Thyroid gland (tissue), 4 donors: Measurements from ENCODE around the gene IREB2.

ENCODE experiments used
- POLR2A ChIP-seq, 2 donors: fragments of 450-650 bp; IDR thresholded peaks; one replicate each; pipeline ENCODE4 v1.6.1; 2017; ENCODE audit warnings: antibody characterized with exemption in 2 of 2, mild to moderate bottlenecking in 2 of 2, moderate library complexity in 1 of 2
- TF ChIP-seq, protein P1 (sequence below), 6 experiments: fragments of 200-600 bp in 3 of 6; fragments of 450-650 bp in 3 of 6; sonication (generic) in 3 of 6; IDR thresholded peaks; one replicate each; pipeline ENCODE4 v1.5.1; 2016 to 2019; ENCODE audit warnings: antibody characterized with exemption in 6 of 6, mild to moderate bottlenecking in 2 of 6, inconsistent platforms in 1 of 6, moderate library complexity in 1 of 6

DNA sequence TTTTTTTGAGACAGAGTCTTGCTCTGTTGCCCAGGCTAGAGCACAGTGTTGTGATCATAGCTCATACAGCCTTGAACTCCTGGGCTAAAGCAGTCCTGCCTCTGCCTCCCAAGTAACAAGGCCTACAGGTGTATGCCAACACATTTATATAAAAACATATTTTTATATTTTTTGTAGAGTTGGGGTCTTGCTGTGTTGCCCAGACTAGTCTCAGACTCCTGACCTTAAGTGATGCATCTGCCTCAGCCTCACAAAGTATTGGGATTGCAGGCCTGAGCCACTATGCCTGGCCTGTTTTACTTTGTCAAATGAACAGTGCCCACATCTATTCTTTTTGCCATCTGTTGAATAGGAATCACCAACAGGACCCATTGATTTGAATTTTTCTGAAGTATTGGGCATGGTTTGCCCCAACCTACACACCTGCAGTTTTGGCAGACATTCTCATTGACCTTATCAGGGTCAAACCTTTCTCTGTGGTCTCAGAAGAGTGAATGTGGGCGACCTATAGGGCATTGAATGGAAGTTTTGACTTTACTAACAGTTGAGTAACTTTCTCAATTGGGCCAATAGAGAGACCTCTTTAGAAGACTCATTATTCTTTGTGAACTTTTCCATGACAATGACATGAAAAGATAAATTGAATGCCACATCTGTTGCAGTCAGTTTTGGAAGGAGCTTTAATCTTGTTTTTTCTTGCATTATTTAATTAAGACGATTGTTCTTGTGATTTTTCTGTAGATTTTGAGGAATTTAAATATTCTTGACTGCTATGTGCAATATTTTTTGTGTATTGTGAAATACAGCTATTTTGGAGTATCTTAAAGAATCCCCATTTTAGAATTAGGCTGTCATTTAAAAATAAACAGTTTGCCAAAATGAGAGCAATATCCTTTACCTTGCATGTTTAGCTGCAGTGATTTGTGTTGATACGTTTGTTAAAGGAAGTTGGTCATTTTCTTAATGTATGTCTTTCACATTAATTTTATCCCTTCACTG lies 2.7 kb downstream of the IREB2 start:
- TF ChIP-seq, protein P1, sequence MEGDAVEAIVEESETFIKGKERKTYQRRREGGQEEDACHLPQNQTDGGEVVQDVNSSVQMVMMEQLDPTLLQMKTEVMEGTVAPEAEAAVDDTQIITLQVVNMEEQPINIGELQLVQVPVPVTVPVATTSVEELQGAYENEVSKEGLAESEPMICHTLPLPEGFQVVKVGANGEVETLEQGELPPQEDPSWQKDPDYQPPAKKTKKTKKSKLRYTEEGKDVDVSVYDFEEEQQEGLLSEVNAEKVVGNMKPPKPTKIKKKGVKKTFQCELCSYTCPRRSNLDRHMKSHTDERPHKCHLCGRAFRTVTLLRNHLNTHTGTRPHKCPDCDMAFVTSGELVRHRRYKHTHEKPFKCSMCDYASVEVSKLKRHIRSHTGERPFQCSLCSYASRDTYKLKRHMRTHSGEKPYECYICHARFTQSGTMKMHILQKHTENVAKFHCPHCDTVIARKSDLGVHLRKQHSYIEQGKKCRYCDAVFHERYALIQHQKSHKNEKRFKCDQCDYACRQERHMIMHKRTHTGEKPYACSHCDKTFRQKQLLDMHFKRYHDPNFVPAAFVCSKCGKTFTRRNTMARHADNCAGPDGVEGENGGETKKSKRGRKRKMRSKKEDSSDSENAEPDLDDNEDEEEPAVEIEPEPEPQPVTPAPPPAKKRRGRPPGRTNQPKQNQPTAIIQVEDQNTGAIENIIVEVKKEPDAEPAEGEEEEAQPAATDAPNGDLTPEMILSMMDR (IDR thresholded peaks at IDR 0.05) = no peak
- no peak for TF ChIP-seq POLR2A (IDR thresholded peaks at IDR 0.05)
